Measurements from ENCODE around the gene GPSM3. TPM values are rescaled to one million over a fixed set of nuclear protein-coding genes. Genes with fewer than 3 reads are reported as not detected.
"Not testable (repeated sequence)": the region's sequence is repeated elsewhere in the genome, so short reads cannot be mapped to it uniquely, and the experiment has no call there.

The GPSM3 gene
- total RNA-seq, 1 experiment from 2014 or later: 5.8 TPM

DNA sequence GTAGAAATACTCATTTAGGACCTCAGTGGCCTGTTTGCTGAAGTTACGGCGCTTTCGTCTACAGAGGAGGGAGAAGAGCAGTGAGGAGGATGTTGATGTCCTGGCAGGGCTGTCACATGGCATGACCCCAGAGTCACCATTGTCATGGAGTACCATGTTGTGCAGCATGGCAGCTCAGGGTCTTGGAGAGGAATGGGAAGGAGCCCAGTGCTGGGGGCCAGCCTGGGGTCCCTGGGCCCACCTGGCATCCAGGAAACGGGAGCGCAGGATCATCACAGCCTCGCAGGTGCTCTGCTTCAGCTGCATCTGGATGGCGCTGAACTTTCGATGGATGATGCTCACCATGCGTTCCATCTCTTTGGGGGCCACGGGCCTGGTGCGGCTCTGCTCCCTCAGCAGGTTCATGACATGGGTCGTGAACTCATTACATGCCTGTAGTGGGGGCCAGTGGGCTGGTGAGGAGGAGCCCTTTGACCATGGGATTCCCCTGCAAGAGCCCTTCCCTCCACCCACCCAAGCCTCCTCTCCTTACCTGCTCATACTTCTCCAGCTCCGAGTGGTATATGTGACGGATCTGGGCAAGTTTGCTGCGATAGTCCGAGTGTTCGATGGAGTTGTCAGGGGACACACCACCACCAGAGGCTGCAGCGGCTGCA, 4.6 kb downstream of the GPSM3 start:
- DNase-seq (ENCODE audit: low read depth): not testable (repeated sequence)

- DNase-seq (ENCODE audit: low read depth): no peak
Observed at GRCh38 chr6:32187009-32187709, 5.3 kb downstream of the GPSM3 start.

GRCh38 chr6:32186151-32186840, 6.1 kb downstream of the GPSM3 start:
- DNase-seq (ENCODE audit: low read depth): not testable (repeated sequence)

- peak; percentile 91 for DNase-seq (ENCODE audit: low read depth)
Observed at GRCh38 chr6:32185681-32186131, 6.7 kb downstream of the GPSM3 start.

- DNase-seq (ENCODE audit: low read depth): no peak
Observed at GRCh38 chr6:32184084-32184640, 8.3 kb downstream of the GPSM3 start, which contains the start of gene AGER. Gene AGER (minus strand): TSS chr6:32184253. CDS start chr6:32184222, 31 bp downstream.

- no peak for DNase-seq (ENCODE audit: low read depth)
Observed at GRCh38 chr6:32183483-32184083, 8.9 kb downstream of the GPSM3 start.

- DNase-seq (ENCODE audit: low read depth): no peak
Observed at GRCh38 chr6:32183030-32183429, 9.4 kb downstream of the GPSM3 start.

- DNase-seq (ENCODE audit: low read depth): no peak
Observed at GRCh38 chr6:32182555-32182981, 9.9 kb downstream of the GPSM3 start.

- DNase-seq (ENCODE audit: low read depth): no peak
Observed at GRCh38 chr6:32181915-32182529, 10.4 kb downstream of the GPSM3 start.

DNA sequence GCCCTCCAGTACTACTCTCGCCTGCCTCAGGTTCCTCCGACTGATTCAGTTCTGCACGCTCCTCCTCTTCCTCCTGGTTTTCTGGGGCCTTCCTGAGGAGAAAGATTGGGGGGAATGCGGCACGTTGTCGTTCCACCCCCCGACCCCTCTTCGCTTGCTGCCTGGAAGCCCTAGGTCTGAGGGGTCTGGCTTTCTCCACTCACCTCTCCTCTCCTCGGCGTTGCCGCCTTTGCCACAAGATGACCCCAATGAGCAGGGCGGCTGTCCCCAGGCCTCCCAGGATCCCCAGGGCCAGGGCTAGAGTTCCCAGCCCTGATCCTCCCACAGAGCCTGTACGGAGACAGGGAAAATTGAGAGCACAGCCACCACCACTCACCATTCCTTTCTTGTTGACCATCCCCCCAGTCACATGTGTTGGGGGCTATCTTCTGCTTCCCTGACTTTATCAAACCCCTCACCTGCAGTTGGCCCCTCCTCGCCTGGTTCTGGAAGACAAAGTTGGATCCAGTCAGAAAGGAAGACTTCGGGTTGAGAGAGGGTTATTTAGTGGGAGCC, 11.2 kb downstream of the GPSM3 start:
- DNase-seq (ENCODE audit: low read depth): no peak

- DNase-seq (ENCODE audit: low read depth): no peak
Observed at GRCh38 chr6:32179766-32180405, 12.6 kb downstream of the GPSM3 start.

GRCh38 chr6:32178547-32179440, 13.6 kb downstream of the GPSM3 start:
- DNase-seq (ENCODE audit: low read depth): no peak

- DNase-seq (ENCODE audit: low read depth): peak; percentile 100
Observed at GRCh38 chr6:32177788-32178546, 14.5 kb downstream of the GPSM3 start, which contains the start of gene RNF5. Gene RNF5 (plus strand): TSS chr6:32178405. CDS start chr6:32178512, 107 bp downstream.

- no peak for DNase-seq (ENCODE audit: low read depth)
Observed at GRCh38 chr6:32177183-32177787, 15.2 kb downstream of the GPSM3 start.

DNA sequence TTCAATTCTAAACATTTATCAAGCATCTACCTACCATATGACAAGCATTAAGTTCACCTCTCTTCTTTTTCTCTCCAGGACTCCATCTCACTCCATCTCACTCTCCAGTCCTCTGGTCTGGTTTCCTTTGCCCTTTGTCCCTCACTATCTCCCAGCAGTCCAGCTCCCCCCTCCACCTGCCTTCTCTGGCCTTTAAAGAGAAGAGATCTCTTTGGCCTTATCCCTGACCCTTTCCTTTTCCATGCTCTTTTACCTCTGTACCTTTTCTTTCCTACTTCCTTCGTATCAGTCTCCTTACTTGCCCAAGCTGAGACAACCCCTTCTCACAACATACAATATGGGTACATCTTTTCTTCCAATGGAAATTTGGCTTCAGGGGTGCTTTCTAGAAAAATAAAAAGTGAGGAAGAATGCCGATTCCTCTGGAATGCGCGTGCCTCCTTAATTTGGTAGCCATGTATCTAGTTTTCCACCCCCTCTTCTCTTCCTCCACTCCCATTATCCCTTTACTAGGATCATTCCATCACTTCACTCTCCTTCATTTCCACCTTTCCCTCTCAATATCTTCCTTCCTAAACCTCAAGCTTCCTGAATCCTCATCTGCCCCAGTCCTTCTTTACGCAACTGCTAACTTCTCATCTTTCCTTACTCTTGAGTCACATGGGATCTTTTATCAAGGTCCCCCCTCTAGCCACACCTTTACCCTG, 15.8 kb downstream of the GPSM3 start:
- peak; percentile 68 for DNase-seq (ENCODE audit: low read depth)

GRCh38 chr6:32175711-32176475, 16.6 kb downstream of the GPSM3 start, which contains the start of gene AGPAT1:
Gene AGPAT1 (minus strand): TSS chr6:32176084. CDS start chr6:32171496, 4,588 bp downstream.
- DNase-seq (ENCODE audit: low read depth): peak; percentile 98

GRCh38 chr6:32175322-32175710, 17.1 kb downstream of the GPSM3 start:
- DNase-seq (ENCODE audit: low read depth): no peak

Data from RPMI7951 (cell line).